Adipocyte (in vitro differentiated cells): Measurements from ENCODE around the gene SGSM2.

Source experiments
- DNase-seq: peaks from one replicate; pipeline ENCODE4 v3.0.0-alpha.2; 2015; ENCODE audit warnings: low read depth
- H3K27me3 ChIP-seq: replicated peaks from 2 replicates; pipeline ENCODE4 v1.7.0; 2013; ENCODE audit warnings: mild to moderate bottlenecking, low read length, moderate library complexity; ENCODE audit not compliant: control insufficient read depth, insufficient read depth
- H3K36me3 ChIP-seq: 2 replicates; pipeline ENCODE4 v1.7.0; 2013; ENCODE audit warnings: low read length, mild to moderate bottlenecking, moderate library complexity; ENCODE audit not compliant: control insufficient read depth, insufficient read depth, severe bottlenecking
- H3K4me1 ChIP-seq: 2 replicates; pipeline ENCODE4 v1.7.0; 2013; ENCODE audit warnings: mild to moderate bottlenecking, low read length, moderate library complexity; ENCODE audit not compliant: control insufficient read depth, insufficient read depth
- H3K4me3 ChIP-seq: 2 replicates; pipeline ENCODE4 v1.7.0; 2013; ENCODE audit warnings: mild to moderate bottlenecking, low read length, moderate library complexity
- H3K9ac ChIP-seq: 2 replicates; pipeline ENCODE4 v1.7.0; 2013; ENCODE audit warnings: mild to moderate bottlenecking, low read length, moderate library complexity
- H3K9me3 ChIP-seq: 2 replicates; pipeline ENCODE4 v1.7.0; 2013; ENCODE audit warnings: mild to moderate bottlenecking, low read length, moderate library complexity; ENCODE audit not compliant: control insufficient read depth

SGSM2 gene

DNA sequence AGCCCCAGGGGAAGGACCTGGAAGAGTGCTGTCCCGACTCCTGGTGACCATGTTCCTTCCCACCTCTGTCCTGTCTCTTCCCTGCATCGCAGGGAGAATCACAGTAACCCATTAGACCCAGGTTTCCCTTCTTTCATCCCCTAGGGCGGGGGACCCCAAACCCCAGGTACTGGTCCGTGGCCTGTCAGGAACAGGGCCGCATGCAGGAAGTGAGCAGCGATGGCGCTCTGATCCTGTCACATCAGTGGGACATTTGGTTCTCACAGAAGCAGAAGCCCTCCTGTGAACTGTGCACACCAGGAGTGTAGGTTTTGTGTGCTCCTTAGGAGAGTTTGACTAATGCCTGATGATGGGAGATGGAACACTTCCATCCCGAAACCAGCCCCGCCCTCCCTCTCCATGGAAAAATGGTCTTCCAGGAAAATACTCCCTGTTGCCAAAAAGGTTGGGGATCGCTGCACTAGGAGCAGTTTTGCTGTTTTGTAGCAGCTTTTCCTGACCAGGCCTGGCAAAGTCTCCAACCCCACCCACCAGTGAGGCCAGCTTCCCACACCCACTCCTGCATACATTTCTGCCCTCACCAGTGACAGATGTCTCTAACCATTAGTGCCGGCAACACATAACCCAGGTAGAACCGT, 53.0 kb downstream of the SGSM2 start:
- Histone ChIP-seq H3K4me3 (no peak overlapping the region), H3K36me3 (peaks cover 20% of the 10 kb centered on the region), H3K4me1 (peaks cover 37% of the 10 kb centered on the region)

GRCh38 chr17:2391597-2392251, 54.4 kb downstream of the SGSM2 start:
- Histone ChIP-seq H3K9ac (peak overlapping the region; percentile 76), H3K4me3 (peak overlapping the region; percentile 78), H3K27me3 (no peaks in the 10 kb centered on the region), H3K36me3 (peaks cover 8% of the 10 kb centered on the region), H3K4me1 (peaks cover 50% of the 10 kb centered on the region), H3K9me3 (no peaks in the 10 kb centered on the region)
- no peak for DNase-seq

More for the DNA sequence above, 53.0 kb downstream of the SGSM2 start:
- DNase-seq, result no peak
- Histone ChIP-seq H3K9me3 (no peaks in the 10 kb centered on the region), H3K27me3 (no peaks in the 10 kb centered on the region), H3K9ac (peak overlapping the region; percentile 50)

DNA sequence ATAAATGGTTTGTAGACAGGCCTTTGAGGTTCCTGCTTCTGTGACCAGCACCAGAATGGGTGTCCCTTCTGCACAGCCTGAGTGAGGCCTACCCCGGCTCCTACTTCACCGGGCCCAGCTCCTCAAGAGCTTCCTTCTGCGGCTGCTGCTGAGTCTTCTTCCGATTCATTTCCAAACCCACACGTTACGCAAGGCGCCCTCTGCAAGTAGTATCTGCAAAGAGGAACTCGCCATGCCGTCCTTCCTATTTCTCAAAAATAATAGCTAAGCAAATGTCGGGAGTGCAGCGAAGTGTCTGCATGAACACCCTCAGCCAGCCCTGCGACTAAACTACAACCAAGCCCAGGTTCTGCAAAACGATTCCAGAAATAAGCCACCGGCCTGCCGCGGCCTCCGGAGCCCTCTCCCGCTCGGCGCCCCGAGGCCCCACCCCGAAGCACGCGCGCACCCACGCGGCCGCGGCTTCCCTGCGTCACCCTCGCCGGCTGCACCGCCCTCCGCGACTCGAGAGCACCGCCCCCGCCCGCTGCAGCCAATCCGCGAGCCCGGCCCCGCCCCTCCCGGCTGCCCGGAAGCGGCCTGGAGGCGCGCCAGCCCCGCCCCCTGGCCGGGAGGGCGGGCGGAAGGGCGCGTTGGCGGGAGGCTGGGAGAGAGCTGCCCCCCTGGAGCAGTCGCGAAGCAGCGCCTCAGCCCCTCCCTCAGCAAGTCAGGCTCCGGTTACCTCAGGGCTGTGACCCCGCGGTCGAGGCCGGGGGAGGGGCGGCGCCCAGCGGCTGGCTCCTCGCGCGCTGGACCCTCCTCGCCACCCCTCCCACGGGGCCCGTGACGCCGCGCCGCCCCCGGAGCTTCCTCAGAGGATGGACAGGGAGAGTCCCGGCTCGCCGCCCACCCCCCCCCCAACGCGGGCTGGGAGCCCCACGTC, 55.2 kb downstream of the SGSM2 start:
- peak overlapping the region; percentile 87 for H3K9ac ChIP-seq
- DNase-seq, result peak; percentile 99
- no peaks in the 10 kb centered on the region for H3K36me3 ChIP-seq
- peaks cover 55% of the 10 kb centered on the region for H3K4me1 ChIP-seq
- no peaks in the 10 kb centered on the region for H3K9me3 ChIP-seq
- H3K4me3 ChIP-seq, result peak overlapping the region; percentile 81
- no peaks in the 10 kb centered on the region for H3K27me3 ChIP-seq

GRCh38 chr17:2393174-2393953, 56.1 kb downstream of the SGSM2 start:
- Histone ChIP-seq H3K4me3 (peak overlapping the region; percentile 81), H3K9ac (peak overlapping the region; percentile 87), H3K36me3 (no peaks in the 10 kb centered on the region), H3K27me3 (no peaks in the 10 kb centered on the region), H3K4me1 (peaks cover 63% of the 10 kb centered on the region), H3K9me3 (no peaks in the 10 kb centered on the region)
- peak; percentile 96 for DNase-seq

- H3K36me3 ChIP-seq, result no peaks in the 10 kb centered on the region
- H3K27me3 ChIP-seq, result no peaks in the 10 kb centered on the region
- peak overlapping the region; percentile 67 for H3K9ac ChIP-seq
- peak overlapping the region; percentile 27 for H3K4me3 ChIP-seq
- no peak for DNase-seq
- peaks cover 69% of the 10 kb centered on the region for H3K4me1 ChIP-seq
- no peaks in the 10 kb centered on the region for H3K9me3 ChIP-seq
These were observed 56.9 kb downstream of the SGSM2 start for GRCh38 chr17:2393954-2394749.

DNA sequence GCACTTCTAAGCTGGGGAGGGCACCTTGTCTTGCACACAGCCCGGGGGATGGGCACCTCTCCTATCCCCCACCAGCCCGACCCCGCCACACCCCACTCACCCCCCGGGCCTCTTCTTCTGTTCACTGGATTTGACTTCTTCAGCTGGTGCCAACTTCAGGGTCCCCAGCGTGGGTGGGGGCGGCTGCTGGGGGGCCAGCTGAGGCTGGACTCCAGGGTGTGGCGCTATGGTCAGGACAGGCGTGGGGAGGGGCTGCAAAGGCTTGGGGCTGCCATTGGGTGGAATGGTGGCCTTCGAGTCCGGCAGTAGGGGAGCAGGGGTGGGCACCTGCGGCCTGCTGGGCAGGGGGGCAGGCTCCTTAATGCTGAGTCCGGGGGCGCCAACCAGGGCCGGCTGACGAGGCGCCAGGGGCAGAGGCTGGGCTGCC, 57.5 kb downstream of the SGSM2 start:
- Histone ChIP-seq H3K9ac (no peak overlapping the region), H3K4me3 (no peak overlapping the region), H3K36me3 (no peaks in the 10 kb centered on the region), H3K27me3 (no peaks in the 10 kb centered on the region), H3K9me3 (no peaks in the 10 kb centered on the region), H3K4me1 (peaks cover 71% of the 10 kb centered on the region)
- no peak for DNase-seq

- no peak for DNase-seq
- H3K9ac ChIP-seq, result peak overlapping the region; percentile 88
- H3K9me3 ChIP-seq, result no peaks in the 10 kb centered on the region
- peak overlapping the region; percentile 97 for H3K4me3 ChIP-seq
- H3K4me1 ChIP-seq, result peaks cover 64% of the 10 kb centered on the region
- no peaks in the 10 kb centered on the region for H3K36me3 ChIP-seq
- H3K27me3 ChIP-seq, result no peaks in the 10 kb centered on the region
These were observed 58.2 kb downstream of the SGSM2 start for GRCh38 chr17:2395258-2396181.

DNA sequence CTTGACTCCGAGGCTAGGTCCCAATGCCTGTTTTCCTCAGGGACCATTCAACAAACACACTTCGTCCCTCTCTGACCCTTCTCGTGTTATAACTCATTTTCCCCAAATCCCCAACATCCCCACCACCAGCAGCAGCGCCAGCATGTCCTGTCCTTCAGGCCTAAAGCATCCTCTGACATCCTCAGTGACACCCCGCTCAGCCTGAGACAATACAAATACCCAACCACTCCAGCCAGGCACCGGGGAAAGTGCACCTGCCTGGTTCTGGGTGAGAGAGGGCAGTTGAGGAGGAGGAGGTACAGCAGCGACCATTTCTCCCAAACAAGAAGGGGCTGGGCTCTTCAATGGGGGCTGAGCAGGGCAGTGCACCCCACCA, 58.9 kb downstream of the SGSM2 start:
- H3K9me3 ChIP-seq, result no peaks in the 10 kb centered on the region
- DNase-seq, result no peak
- H3K4me3 ChIP-seq, result peak overlapping the region; percentile 97
- no peaks in the 10 kb centered on the region for H3K27me3 ChIP-seq
- no peaks in the 10 kb centered on the region for H3K36me3 ChIP-seq
- H3K4me1 ChIP-seq, result peaks cover 57% of the 10 kb centered on the region
- peak overlapping the region; percentile 88 for H3K9ac ChIP-seq

- peaks cover 52% of the 10 kb centered on the region for H3K4me1 ChIP-seq
- H3K4me3 ChIP-seq, result peak overlapping the region; percentile 97
- peak; percentile 98 for DNase-seq
- H3K27me3 ChIP-seq, result no peaks in the 10 kb centered on the region
- no peaks in the 10 kb centered on the region for H3K9me3 ChIP-seq
- H3K36me3 ChIP-seq, result no peaks in the 10 kb centered on the region
- H3K9ac ChIP-seq, result peak overlapping the region; percentile 88
These were observed 59.4 kb downstream of the SGSM2 start for GRCh38 chr17:2396568-2397246.
